ENCODE measurements around the gene EPB42.

DNA sequence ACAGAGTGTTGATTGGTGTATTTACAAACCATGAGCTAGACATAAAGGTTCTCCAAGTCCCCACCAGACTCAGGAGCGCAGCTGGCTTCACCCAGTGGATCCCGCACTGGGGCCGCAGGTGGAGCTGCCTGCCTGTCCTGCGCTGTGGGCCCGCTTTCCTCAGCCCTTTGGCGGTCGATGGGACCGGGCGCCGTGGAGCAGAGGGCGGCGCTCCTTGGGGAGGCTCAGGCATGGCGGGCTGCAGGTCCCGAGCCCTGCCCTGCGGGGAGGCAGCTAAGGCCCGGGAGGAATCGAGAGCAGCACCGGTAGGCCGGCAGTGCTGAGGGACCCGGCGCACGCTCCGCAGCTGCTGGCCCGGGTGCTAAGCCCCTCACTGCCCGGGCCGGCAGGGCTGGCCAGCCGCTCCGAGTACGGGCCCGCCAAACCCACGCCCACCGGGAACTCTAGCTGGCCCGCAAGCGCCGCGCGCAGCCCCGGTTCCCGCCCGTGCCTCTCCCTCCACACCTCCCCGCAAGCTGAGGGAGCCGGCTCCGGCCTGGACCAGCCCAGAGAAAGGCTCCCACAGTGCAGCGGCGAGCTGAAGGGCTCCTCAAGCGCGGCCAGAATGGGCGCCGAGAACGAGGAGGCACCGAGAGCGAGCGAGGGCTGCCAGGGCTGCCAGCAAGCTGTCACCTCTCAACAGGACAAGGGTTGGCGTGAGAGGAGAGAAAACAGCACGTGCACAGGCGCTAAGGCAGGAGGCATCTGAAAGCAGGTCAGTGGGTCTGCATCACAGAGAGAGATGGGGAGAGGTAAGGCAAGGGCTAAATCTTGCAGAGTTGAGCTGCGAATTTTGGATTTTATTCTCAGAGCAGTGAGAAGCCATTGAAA lies 5.9 kb upstream of the EPB42 start:
- TF ChIP-seq, protein P1, sequence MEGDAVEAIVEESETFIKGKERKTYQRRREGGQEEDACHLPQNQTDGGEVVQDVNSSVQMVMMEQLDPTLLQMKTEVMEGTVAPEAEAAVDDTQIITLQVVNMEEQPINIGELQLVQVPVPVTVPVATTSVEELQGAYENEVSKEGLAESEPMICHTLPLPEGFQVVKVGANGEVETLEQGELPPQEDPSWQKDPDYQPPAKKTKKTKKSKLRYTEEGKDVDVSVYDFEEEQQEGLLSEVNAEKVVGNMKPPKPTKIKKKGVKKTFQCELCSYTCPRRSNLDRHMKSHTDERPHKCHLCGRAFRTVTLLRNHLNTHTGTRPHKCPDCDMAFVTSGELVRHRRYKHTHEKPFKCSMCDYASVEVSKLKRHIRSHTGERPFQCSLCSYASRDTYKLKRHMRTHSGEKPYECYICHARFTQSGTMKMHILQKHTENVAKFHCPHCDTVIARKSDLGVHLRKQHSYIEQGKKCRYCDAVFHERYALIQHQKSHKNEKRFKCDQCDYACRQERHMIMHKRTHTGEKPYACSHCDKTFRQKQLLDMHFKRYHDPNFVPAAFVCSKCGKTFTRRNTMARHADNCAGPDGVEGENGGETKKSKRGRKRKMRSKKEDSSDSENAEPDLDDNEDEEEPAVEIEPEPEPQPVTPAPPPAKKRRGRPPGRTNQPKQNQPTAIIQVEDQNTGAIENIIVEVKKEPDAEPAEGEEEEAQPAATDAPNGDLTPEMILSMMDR (IDR thresholded peaks at IDR 0.05): no peak
- TF ChIP-seq TCF7L2 (IDR thresholded peaks at IDR 0.05; ENCODE audit: low read depth, low read length): no peak
- TF ChIP-seq, protein P2, sequence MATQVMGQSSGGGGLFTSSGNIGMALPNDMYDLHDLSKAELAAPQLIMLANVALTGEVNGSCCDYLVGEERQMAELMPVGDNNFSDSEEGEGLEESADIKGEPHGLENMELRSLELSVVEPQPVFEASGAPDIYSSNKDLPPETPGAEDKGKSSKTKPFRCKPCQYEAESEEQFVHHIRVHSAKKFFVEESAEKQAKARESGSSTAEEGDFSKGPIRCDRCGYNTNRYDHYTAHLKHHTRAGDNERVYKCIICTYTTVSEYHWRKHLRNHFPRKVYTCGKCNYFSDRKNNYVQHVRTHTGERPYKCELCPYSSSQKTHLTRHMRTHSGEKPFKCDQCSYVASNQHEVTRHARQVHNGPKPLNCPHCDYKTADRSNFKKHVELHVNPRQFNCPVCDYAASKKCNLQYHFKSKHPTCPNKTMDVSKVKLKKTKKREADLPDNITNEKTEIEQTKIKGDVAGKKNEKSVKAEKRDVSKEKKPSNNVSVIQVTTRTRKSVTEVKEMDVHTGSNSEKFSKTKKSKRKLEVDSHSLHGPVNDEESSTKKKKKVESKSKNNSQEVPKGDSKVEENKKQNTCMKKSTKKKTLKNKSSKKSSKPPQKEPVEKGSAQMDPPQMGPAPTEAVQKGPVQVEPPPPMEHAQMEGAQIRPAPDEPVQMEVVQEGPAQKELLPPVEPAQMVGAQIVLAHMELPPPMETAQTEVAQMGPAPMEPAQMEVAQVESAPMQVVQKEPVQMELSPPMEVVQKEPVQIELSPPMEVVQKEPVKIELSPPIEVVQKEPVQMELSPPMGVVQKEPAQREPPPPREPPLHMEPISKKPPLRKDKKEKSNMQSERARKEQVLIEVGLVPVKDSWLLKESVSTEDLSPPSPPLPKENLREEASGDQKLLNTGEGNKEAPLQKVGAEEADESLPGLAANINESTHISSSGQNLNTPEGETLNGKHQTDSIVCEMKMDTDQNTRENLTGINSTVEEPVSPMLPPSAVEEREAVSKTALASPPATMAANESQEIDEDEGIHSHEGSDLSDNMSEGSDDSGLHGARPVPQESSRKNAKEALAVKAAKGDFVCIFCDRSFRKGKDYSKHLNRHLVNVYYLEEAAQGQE (IDR thresholded peaks at IDR 0.05; ENCODE audit: insufficient read depth in 1 of 2, low read depth in 2 of 2, low read length in 1 of 2): no peak
